Measurements from ENCODE around the gene ZDHHC4.

ZDHHC4 gene

GRCh38 chr7:6636741-6637543 lies 59.7 kb downstream of the ZDHHC4 start, which contains the start of gene ZNF316:
ZNF316 (plus strand) TSS chr7:6637318; CDS start chr7:6642410, 5,092 bp downstream.
- DNase-seq (ENCODE audit: low read depth): no peak

GRCh38 chr7:6637544-6638229 lies 60.4 kb downstream of the ZDHHC4 start:
- no peak for DNase-seq (ENCODE audit: low read depth)

All from fibroblast of the conjunctiva (primary cell).